ENCODE data around the gene WHRN. TPM values are rescaled to one million over a fixed set of nuclear protein-coding genes. Genes with fewer than 3 reads are reported as not detected.

The WHRN gene
- total and polyA plus RNA-seq, 9 of the 15 experiments (the other 6 are each of a cell fraction or from before 2014, with no cell fraction given) = 0.31 to 14.1 (median 3.0) TPM

GRCh38 chr9:114484854-114485443 is 20.3 kb downstream of the WHRN start (continued):
- TF ChIP-seq, protein P1, sequence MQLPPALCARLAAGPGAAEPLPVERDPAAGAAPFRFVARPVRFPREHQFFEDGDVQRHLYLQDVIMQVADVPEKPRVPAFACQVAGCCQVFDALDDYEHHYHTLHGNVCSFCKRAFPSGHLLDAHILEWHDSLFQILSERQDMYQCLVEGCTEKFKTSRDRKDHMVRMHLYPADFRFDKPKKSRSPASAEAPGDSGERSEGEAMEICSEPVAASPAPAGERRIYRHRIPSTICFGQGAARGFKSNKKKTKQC (CRISPR knock-in tag; IDR thresholded peaks at IDR 0.05) = no peak
- TF ChIP-seq BCL6 (CRISPR knock-in tag; IDR thresholded peaks at IDR 0.05) (no peak), ZNF23 (CRISPR knock-in tag; IDR thresholded peaks at IDR 0.05) (no peak), MYC (IDR thresholded peaks at IDR 0.05; ENCODE audit: low read depth, low read length) (peak; percentile 91), MYC (CRISPR knock-in tag; IDR thresholded peaks at IDR 0.05; ENCODE audit: borderline replicate concordance, low read depth) (no peak), CHD1 (IDR thresholded peaks at IDR 0.05; ENCODE audit: low read length) (no peak), ZNF143 (CRISPR knock-in tag; IDR thresholded peaks at IDR 0.05) (no peak), GATAD2A (IDR thresholded peaks at IDR 0.05) (no peak), NR4A1 (CRISPR knock-in tag; IDR thresholded peaks at IDR 0.05) (no peak), NR4A1 (tag; IDR thresholded peaks at IDR 0.05) (no peak), YY1 (IDR thresholded peaks at IDR 0.05; ENCODE audit: borderline replicate concordance in 1 of 3, control insufficient read depth in 1 of 3, extremely low read depth in 1 of 3, insufficient read depth in 3 of 3, insufficient read length in 1 of 3, insufficient replicate concordance in 2 of 3, low read depth in 1 of 3, low read length in 2 of 3) (no peak), CEBPB (tag; IDR thresholded peaks at IDR 0.05) (no peak), ZNF778 (CRISPR knock-in tag; IDR thresholded peaks at IDR 0.05) (no peak), ZNF134 (CRISPR knock-in tag; conservative IDR thresholded peaks at IDR 0.05) (0 out of 2 replicates have a peak, but pooled peaks have one; percentile 18), HNRNPUL1 (IDR thresholded peaks at IDR 0.05; ENCODE audit: low read length) (no peak), HDAC6 (IDR thresholded peaks at IDR 0.05; ENCODE audit: low read depth, low read length) (no peak), ZBTB9 (CRISPR knock-in tag; IDR thresholded peaks at IDR 0.05) (peak; percentile 48; the same call in 1 of the 2 replicates), ZNF830 (CRISPR knock-in tag; IDR thresholded peaks at IDR 0.05) (no peak), SNIP1 (IDR thresholded peaks at IDR 0.05; ENCODE audit: low read depth) (no peak), HNRNPL (IDR thresholded peaks at IDR 0.05; ENCODE audit: low read depth, low read length) (no peak), ZNF699 (CRISPR knock-in tag; IDR thresholded peaks at IDR 0.05; ENCODE audit: insufficient replicate concordance) (no peak), RBM17 (IDR thresholded peaks at IDR 0.05; ENCODE audit: borderline replicate concordance, low read depth, low read length) (no peak), ARHGAP35 (IDR thresholded peaks at IDR 0.05; ENCODE audit: partially characterized antibody) (no peak), ZNF79 (CRISPR knock-in tag; IDR thresholded peaks at IDR 0.05; ENCODE audit: low read depth) (no peak), PHF8 (IDR thresholded peaks at IDR 0.05; ENCODE audit: borderline replicate concordance, low read length) (no peak)
- TF ChIP-seq, protein P2, sequence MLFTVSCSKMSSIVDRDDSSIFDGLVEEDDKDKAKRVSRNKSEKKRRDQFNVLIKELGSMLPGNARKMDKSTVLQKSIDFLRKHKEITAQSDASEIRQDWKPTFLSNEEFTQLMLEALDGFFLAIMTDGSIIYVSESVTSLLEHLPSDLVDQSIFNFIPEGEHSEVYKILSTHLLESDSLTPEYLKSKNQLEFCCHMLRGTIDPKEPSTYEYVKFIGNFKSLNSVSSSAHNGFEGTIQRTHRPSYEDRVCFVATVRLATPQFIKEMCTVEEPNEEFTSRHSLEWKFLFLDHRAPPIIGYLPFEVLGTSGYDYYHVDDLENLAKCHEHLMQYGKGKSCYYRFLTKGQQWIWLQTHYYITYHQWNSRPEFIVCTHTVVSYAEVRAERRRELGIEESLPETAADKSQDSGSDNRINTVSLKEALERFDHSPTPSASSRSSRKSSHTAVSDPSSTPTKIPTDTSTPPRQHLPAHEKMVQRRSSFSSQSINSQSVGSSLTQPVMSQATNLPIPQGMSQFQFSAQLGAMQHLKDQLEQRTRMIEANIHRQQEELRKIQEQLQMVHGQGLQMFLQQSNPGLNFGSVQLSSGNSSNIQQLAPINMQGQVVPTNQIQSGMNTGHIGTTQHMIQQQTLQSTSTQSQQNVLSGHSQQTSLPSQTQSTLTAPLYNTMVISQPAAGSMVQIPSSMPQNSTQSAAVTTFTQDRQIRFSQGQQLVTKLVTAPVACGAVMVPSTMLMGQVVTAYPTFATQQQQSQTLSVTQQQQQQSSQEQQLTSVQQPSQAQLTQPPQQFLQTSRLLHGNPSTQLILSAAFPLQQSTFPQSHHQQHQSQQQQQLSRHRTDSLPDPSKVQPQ (CRISPR knock-in tag; IDR thresholded peaks at IDR 0.05; ENCODE audit: borderline replicate concordance) = no peak

All from K562 (cell line).